HepG2 (cell line): Measurements from ENCODE around the gene C11orf65. TPM values are rescaled to one million over a fixed set of nuclear protein-coding genes. Genes with fewer than 3 reads are reported as not detected.

Experiments used
- GABPA ChIP-seq, 2 experiments: IDR thresholded peaks; 2 replicates each; pipeline ENCODE4 v1.6.1; 2011 to 2016; ENCODE audit warnings: low read depth in 2 of 2, low read length in 1 of 2, missing biosample characterization in 1 of 2, missing genetic modification characterization in 1 of 2
- RXRA ChIP-seq: sonication (generic); formaldehyde crosslinking; IDR thresholded peaks from 2 replicates; pipeline ENCODE4 v1.5.1; 2020; ENCODE audit warnings: missing genetic modification reagents
- SRY ChIP-seq: sonication (generic); formaldehyde crosslinking; IDR thresholded peaks from 2 replicates; pipeline ENCODE4 v1.8.0; 2022; ENCODE audit warnings: mild to moderate bottlenecking, missing genetic modification reagents
- ZFAT ChIP-seq: sonication (generic); formaldehyde crosslinking; conservative IDR thresholded peaks from 2 replicates; pipeline ENCODE4 v1.8.1; 2023; ENCODE audit warnings: missing genetic modification reagents, inconsistent platforms
- ZNF556 ChIP-seq: sonication (generic); formaldehyde crosslinking; IDR thresholded peaks from 2 replicates; pipeline ENCODE4 v1.4.0; 2020; ENCODE audit warnings: mild to moderate bottlenecking, missing genetic modification reagents, borderline replicate concordance
- polyA plus RNA-seq, 8 experiments: library from polyadenylated mRNA; depleted of rRNA in 3 of 8; stranded (reverse) in 7 of 8; unstranded in 1 of 8; fragments of >200 nt; fragmentation: Illumina TruSeq in 4 of 8; extraction: Trizol in 4 of 8; gene quantifications; 2 replicates each; pipeline versions ENCODE4 v1.2.1 to v1.2.3, GENCODE V29; 2011 to 2016; ENCODE audit warnings: low read depth in 4 of 8, missing spikeins in 1 of 8, mixed read lengths in 1 of 8; ENCODE audit not compliant: insufficient read depth in 1 of 8
- total RNA-seq, 5 experiments: library from RNA; depleted of rRNA; stranded (reverse); fragments of >200 nt; fragmentation: Illumina TruSeq; extraction: Trizol; gene quantifications; 2 replicates each; pipeline ENCODE4 v1.2.3, GENCODE V29; 2016; ENCODE audit warnings: low read depth in 1 of 5
- TF ChIP-seq, protein P1 (sequence below): sonication (generic); formaldehyde crosslinking; IDR thresholded peaks from 2 replicates; pipeline ENCODE4 v1.5.1; 2020; ENCODE audit warnings: mild to moderate bottlenecking, missing genetic modification reagents, moderate library complexity
- TF ChIP-seq, protein P2 (sequence below): conservative IDR thresholded peaks from 2 replicates; pipeline ENCODE4 v1.6.1; 2018; ENCODE audit warnings: missing genetic modification reagents
- TF ChIP-seq, protein P3 (sequence below): sonication (generic); formaldehyde crosslinking; IDR thresholded peaks from 2 replicates; pipeline ENCODE4 v1.4.0; 2020; ENCODE audit warnings: missing genetic modification reagents
- TF ChIP-seq, protein P4 (sequence below): sonication (generic); formaldehyde crosslinking; IDR thresholded peaks from 2 replicates; pipeline ENCODE4 v1.5.1; 2020; ENCODE audit warnings: missing genetic modification reagents, mild to moderate bottlenecking, borderline replicate concordance
- TF ChIP-seq, protein P5 (sequence below): sonication (generic); formaldehyde crosslinking; IDR thresholded peaks from 2 replicates; pipeline ENCODE4 v1.8.1; 2023; ENCODE audit warnings: mild to moderate bottlenecking, missing genetic modification reagents
- TF ChIP-seq, protein P6 (sequence below): sonication (generic); formaldehyde crosslinking; IDR thresholded peaks from 2 replicates; pipeline ENCODE4 v1.5.1; 2020; ENCODE audit warnings: missing genetic modification reagents, mild to moderate bottlenecking, borderline replicate concordance
- TF ChIP-seq, protein P7 (sequence below): sonication (generic); formaldehyde crosslinking; IDR thresholded peaks from 2 replicates; pipeline ENCODE4 v1.5.0; 2020; ENCODE audit warnings: mild to moderate bottlenecking, missing genetic modification reagents, borderline replicate concordance
- TF ChIP-seq, protein P8 (sequence below): sonication (generic); formaldehyde crosslinking; IDR thresholded peaks from 2 replicates; pipeline ENCODE4 v1.8.0; 2022; ENCODE audit warnings: mild to moderate bottlenecking, missing genetic modification reagents; ENCODE audit not compliant: insufficient replicate concordance

The C11orf65 gene
- total and polyA plus RNA-seq, 2 of the 13 experiments (the other 11 are each of a cell fraction or from before 2014, with no cell fraction given), result 0.38 to 0.42 TPM

DNA sequence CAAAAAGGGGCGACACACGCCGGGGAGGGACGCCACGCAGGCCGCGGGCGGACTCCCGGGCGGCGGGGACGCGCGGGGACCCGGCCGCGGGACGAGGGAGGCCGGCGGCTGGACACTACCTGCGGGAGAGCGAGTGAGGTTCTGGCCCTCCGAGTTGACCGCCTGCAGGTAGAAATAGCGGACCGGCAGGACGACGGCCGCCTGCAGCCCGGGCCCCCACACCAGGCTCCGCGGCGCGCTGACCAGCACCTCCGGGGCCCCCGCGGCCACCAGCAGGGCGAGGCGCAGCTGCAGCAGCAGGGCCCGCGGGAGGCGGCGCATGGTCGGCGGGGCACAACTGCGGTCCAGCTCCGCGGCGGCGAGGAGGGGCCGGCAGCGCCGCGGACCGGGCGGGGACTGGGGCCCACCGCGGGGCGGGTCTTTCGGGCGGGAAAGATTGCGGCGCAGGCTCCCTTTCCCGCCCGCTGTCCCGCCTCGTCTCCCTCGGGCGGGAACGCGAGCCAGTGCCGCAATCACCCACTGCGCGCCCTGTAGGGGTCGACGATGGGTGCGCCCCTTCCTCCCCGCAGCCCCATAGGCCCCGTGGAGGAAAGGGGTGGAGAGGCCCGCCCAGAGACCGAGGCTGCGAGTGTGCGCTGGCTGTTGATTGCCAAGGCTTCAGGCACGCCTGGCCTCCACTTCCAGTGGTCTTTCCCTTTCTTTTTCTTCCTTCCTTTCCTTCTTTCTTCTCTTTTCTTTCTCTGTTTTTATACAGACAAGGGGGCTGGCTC lies 30.9 kb upstream of the C11orf65 start, which contains the start of gene POGLUT3 (continued):
- TF ChIP-seq, protein P1, sequence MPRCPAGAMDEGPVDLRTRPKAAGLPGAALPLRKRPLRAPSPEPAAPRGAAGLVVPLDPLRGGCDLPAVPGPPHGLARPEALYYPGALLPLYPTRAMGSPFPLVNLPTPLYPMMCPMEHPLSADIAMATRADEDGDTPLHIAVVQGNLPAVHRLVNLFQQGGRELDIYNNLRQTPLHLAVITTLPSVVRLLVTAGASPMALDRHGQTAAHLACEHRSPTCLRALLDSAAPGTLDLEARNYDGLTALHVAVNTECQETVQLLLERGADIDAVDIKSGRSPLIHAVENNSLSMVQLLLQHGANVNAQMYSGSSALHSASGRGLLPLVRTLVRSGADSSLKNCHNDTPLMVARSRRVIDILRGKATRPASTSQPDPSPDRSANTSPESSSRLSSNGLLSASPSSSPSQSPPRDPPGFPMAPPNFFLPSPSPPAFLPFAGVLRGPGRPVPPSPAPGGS (CRISPR knock-in tag), result peak; percentile 83
- TF ChIP-seq, protein P2, sequence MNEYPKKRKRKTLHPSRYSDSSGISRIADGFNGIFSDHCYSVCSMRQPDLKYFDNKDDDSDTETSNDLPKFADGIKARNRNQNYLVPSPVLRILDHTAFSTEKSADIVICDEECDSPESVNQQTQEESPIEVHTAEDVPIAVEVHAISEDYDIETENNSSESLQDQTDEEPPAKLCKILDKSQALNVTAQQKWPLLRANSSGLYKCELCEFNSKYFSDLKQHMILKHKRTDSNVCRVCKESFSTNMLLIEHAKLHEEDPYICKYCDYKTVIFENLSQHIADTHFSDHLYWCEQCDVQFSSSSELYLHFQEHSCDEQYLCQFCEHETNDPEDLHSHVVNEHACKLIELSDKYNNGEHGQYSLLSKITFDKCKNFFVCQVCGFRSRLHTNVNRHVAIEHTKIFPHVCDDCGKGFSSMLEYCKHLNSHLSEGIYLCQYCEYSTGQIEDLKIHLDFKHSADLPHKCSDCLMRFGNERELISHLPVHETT (CRISPR knock-in tag), result no peak
- TF ChIP-seq, protein P3, sequence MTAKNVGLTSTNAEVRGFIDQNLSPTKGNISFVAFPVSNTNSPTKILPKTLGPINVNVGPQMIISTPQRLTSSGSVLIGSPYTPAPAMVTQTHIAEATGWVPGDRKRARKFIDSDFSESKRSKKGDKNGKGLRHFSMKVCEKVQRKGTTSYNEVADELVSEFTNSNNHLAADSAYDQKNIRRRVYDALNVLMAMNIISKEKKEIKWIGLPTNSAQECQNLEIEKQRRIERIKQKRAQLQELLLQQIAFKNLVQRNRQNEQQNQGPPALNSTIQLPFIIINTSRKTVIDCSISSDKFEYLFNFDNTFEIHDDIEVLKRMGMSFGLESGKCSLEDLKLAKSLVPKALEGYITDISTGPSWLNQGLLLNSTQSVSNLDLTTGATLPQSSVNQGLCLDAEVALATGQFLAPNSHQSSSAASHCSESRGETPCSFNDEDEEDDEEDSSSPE, result peak; percentile 98
- TF ChIP-seq GABPA (IDR thresholded peaks at IDR 0.05; ENCODE audit: low read depth, low read length) (no peak), GABPA (CRISPR knock-in tag; IDR thresholded peaks at IDR 0.05; ENCODE audit: low read depth) (no peak), SRY (peak; percentile 59; the same call in 1 of the 2 replicates), ZFAT (0 out of 2 replicates have a peak, but pooled peaks have one; percentile 77), RXRA (no peak), ZNF556 (CRISPR knock-in tag) (no peak)
- TF ChIP-seq, protein P4, sequence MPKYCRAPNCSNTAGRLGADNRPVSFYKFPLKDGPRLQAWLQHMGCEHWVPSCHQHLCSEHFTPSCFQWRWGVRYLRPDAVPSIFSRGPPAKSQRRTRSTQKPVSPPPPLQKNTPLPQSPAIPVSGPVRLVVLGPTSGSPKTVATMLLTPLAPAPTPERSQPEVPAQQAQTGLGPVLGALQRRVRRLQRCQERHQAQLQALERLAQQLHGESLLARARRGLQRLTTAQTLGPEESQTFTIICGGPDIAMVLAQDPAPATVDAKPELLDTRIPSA (CRISPR knock-in tag), result peak; percentile 81; the same call in 1 of the 2 replicates
- TF ChIP-seq, protein P5, sequence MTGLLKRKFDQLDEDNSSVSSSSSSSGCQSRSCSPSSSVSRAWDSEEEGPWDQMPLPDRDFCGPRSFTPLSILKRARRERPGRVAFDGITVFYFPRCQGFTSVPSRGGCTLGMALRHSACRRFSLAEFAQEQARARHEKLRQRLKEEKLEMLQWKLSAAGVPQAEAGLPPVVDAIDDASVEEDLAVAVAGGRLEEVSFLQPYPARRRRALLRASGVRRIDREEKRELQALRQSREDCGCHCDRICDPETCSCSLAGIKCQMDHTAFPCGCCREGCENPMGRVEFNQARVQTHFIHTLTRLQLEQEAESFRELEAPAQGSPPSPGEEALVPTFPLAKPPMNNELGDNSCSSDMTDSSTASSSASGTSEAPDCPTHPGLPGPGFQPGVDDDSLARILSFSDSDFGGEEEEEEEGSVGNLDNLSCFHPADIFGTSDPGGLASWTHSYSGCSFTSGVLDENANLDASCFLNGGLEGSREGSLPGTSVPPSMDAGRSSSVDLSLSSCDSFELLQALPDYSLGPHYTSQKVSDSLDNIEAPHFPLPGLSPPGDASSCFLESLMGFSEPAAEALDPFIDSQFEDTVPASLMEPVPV (CRISPR knock-in tag), result 0 out of 2 replicates have a peak, but pooled peaks have one; percentile 45
- TF ChIP-seq, protein P6, sequence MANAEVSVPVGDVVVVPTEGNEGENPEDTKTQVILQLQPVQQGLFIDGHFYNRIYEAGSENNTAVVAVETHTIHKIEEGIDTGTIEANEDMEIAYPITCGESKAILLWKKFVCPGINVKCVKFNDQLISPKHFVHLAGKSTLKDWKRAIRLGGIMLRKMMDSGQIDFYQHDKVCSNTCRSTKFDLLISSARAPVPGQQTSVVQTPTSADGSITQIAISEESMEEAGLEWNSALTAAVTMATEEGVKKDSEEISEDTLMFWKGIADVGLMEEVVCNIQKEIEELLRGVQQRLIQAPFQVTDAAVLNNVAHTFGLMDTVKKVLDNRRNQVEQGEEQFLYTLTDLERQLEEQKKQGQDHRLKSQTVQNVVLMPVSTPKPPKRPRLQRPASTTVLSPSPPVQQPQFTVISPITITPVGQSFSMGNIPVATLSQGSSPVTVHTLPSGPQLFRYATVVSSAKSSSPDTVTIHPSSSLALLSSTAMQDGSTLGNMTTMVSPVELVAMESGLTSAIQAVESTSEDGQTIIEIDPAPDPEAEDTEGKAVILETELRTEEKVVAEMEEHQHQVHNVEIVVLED (CRISPR knock-in tag), result 0 out of 2 replicates have a peak, but pooled peaks have one; percentile 5
- TF ChIP-seq, protein P7, sequence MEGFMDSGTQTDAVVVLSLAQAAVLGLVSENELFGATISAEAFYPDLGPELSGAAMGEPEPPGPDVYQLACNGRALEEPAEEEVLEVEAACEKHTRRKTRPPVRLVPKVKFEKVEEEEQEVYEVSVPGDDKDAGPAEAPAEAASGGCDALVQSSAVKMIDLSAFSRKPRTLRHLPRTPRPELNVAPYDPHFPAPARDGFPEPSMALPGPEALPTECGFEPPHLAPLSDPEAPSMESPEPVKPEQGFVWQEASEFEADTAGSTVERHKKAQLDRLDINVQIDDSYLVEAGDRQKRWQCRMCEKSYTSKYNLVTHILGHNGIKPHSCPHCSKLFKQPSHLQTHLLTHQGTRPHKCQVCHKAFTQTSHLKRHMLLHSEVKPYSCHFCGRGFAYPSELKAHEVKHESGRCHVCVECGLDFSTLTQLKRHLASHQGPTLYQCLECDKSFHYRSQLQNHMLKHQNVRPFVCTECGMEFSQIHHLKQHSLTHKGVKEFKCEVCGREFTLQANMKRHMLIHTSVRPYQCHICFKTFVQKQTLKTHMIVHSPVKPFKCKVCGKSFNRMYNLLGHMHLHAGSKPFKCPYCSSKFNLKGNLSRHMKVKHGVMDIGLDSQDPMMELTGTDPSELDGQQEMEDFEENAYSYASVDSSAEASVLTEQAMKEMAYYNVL (CRISPR knock-in tag), result 0 out of 2 replicates have a peak, but pooled peaks have one; percentile 15
- TF ChIP-seq, protein P8, sequence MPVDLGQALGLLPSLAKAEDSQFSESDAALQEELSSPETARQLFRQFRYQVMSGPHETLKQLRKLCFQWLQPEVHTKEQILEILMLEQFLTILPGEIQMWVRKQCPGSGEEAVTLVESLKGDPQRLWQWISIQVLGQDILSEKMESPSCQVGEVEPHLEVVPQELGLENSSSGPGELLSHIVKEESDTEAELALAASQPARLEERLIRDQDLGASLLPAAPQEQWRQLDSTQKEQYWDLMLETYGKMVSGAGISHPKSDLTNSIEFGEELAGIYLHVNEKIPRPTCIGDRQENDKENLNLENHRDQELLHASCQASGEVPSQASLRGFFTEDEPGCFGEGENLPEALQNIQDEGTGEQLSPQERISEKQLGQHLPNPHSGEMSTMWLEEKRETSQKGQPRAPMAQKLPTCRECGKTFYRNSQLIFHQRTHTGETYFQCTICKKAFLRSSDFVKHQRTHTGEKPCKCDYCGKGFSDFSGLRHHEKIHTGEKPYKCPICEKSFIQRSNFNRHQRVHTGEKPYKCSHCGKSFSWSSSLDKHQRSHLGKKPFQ (CRISPR knock-in tag), result peak; percentile 69
